SU-DHL-6 (cell line): ENCODE measurements around the gene STOML3.

Source experiments
- EZH2phosphoT487 ChIP-seq: fragments of 200-600 bp; sonication (generic), shearing (Covaris generic); conservative IDR thresholded peaks from 2 replicates; pipeline ENCODE4 v1.6.1; 2018; ENCODE audit warnings: mild to moderate bottlenecking, antibody characterized with exemption, low read length, moderate library complexity, mixed read lengths
- TF ChIP-seq, protein P1 (sequence below): fragments of 200-600 bp; sonication (generic); IDR thresholded peaks from one replicate; pipeline ENCODE4 v1.5.1; 2017; ENCODE audit warnings: antibody characterized with exemption, mild to moderate bottlenecking, low read length, moderate library complexity; ENCODE audit not compliant: insufficient read depth, poor library complexity, severe bottlenecking

DNA sequence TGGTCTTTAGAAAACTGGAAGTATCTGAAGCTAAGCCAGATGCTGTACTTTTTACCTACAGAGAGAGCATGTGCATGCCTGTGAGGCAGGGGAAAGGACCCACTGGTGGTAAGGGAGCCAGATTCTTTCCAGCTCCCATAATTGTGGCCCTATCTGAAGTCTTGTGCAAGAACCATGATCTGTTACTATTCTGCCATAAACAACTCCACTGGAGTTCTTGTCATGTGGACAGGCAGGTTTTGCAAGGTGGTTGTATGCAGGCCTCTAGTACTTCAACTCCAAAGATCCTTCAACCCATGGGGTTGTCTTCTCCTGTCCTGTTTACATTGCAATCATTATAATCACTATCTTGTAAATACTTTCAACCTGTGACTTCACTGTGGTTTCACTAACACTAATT is 33.1 kb upstream of the STOML3 start:
- TF ChIP-seq, protein P1, sequence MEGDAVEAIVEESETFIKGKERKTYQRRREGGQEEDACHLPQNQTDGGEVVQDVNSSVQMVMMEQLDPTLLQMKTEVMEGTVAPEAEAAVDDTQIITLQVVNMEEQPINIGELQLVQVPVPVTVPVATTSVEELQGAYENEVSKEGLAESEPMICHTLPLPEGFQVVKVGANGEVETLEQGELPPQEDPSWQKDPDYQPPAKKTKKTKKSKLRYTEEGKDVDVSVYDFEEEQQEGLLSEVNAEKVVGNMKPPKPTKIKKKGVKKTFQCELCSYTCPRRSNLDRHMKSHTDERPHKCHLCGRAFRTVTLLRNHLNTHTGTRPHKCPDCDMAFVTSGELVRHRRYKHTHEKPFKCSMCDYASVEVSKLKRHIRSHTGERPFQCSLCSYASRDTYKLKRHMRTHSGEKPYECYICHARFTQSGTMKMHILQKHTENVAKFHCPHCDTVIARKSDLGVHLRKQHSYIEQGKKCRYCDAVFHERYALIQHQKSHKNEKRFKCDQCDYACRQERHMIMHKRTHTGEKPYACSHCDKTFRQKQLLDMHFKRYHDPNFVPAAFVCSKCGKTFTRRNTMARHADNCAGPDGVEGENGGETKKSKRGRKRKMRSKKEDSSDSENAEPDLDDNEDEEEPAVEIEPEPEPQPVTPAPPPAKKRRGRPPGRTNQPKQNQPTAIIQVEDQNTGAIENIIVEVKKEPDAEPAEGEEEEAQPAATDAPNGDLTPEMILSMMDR = no peak
- TF ChIP-seq EZH2phosphoT487 = no peak
